AG04449 (cell line): ENCODE results near the gene LSG1.

Source experiments
- CTCF ChIA-PET: fragments of 350-600 bp; formaldehyde crosslinking; extraction: SDS; loops from one replicate; lab custom pipeline; 2021; ENCODE audit warnings: antibody characterized with exemption; lab: Yijun Ruan, JAX
- POLR2A ChIA-PET: fragments of 400-600, 350-600 bp; formaldehyde crosslinking; extraction: SDS; loops from one replicate; lab custom pipeline; 2020; ENCODE audit warnings: antibody characterized with exemption, inconsistent platforms; lab: Yijun Ruan, JAX
- DNase-seq: peaks from one replicate; pipeline ENCODE4 v3.0.0-alpha.2; 2010; ENCODE audit warnings: low read depth, low spot score
- H3K4me3 ChIP-seq: 2 replicates; pipeline ENCODE4 v1.5.1; 2011; ENCODE audit warnings: low read depth, mild to moderate bottlenecking, control low read depth, low read length
- CTCF ChIP-seq: IDR thresholded peaks from one replicate; pipeline ENCODE4 v1.5.1; 2011; ENCODE audit warnings: mild to moderate bottlenecking, moderate library complexity, low read length, control low read depth, inconsistent platforms; ENCODE audit not compliant: insufficient read depth; ENCODE audit errors: missing control alignments

The LSG1 gene

GRCh38 chr3:194657439-194657838, 14.6 kb downstream of the LSG1 start:
- TF ChIP-seq CTCF: no peak
- CTCF ChIA-PET: interaction anchor here (0.9 to 7.6 kb wide), 3 partner anchors 13 to 604 kb away, joined by 3 to 62 read pairs (median 9); partner anchors contain the start of gene LSG1
- POLR2A ChIA-PET: no interaction called here
- no peak for DNase-seq
- H3K4me3 ChIP-seq: no peak overlapping the region

- H3K4me3 ChIP-seq: no peak overlapping the region
- TF ChIP-seq CTCF: no peak
- CTCF ChIA-PET: interaction anchor here (1.4 kb wide), 1 partner anchor 15 kb away, joined by 4 read pairs; no protein-coding TSS in a partner anchor
- POLR2A ChIA-PET: no interaction called here
- no peak for DNase-seq
Measured at GRCh38 chr3:194654443-194654842, 17.5 kb downstream of the LSG1 start.

GRCh38 chr3:194647747-194648146, 24.2 kb downstream of the LSG1 start:
- CTCF ChIA-PET: interaction anchor here (1.0 to 2.2 kb wide), 4 partner anchors 8 to 314 kb away, joined by 3 to 10 read pairs (median 4); partner anchors contain the start of gene LSG1
- TF ChIP-seq CTCF: no peak

GRCh38 chr3:194642769-194643168, 29.2 kb downstream of the LSG1 start:
- TF ChIP-seq CTCF: no peak
- POLR2A ChIA-PET: no interaction called here
- no peak for DNase-seq
- no peak overlapping the region for H3K4me3 ChIP-seq
- CTCF ChIA-PET: interaction anchor here (0.7 to 3.8 kb wide), 8 partner anchors 9 to 309 kb away, joined by 3 to 15 read pairs (median 5); partner anchors contain the start of genes LSG1 and TMEM44

More at GRCh38 chr3:194647747-194648146, 24.2 kb downstream of the LSG1 start:
- POLR2A ChIA-PET: no interaction called here
- DNase-seq: no peak
- H3K4me3 ChIP-seq: no peak overlapping the region

GRCh38 chr3:194640829-194641228, 31.2 kb downstream of the LSG1 start:
- ChIA-PET POLR2A (interaction anchor here (0.6 kb wide), 1 partner anchor 14 kb away, joined by 3 read pairs; no protein-coding TSS in a partner anchor), CTCF (interaction anchor here (0.9 to 3.8 kb wide), 7 partner anchors 16 to 307 kb away, joined by 3 to 15 read pairs (median 3); partner anchors contain the start of gene LSG1)
- no peak overlapping the region for H3K4me3 ChIP-seq
- no peak for DNase-seq
- peak; percentile 21 for TF ChIP-seq CTCF

- DNase-seq: no peak
- H3K4me3 ChIP-seq: no peak overlapping the region
- TF ChIP-seq CTCF: no peak
- CTCF ChIA-PET: interaction anchor here (0.8 to 2.0 kb wide), 9 partner anchors 8 to 632 kb away, joined by 3 to 7 read pairs (median 3); partner anchors contain the start of gene XXYLT1
- POLR2A ChIA-PET: no interaction called here
Measured at GRCh38 chr3:194638991-194639605, 32.9 kb downstream of the LSG1 start.
